HFFc6 (cell line): ENCODE results near the gene KCNMA1. TPM values are rescaled to one million over a fixed set of nuclear protein-coding genes. Genes with fewer than 3 reads are reported as not detected.

Source experiments
- DNase-seq: peaks from one replicate; pipeline ENCODE4 v3.0.0-alpha.2; 2018
- H3K27ac Mint-ChIP-seq: 2 replicates; pipeline ENCODE4 v1.8.0; 2020; ENCODE audit warnings: mild to moderate bottlenecking, mixed read lengths
- H3K27me3 Mint-ChIP-seq: 2 replicates; pipeline ENCODE4 v1.8.0; 2021; ENCODE audit warnings: mild to moderate bottlenecking, moderate library complexity, mixed read lengths; ENCODE audit not compliant: insufficient read depth
- H3K36me3 Mint-ChIP-seq: 2 replicates; pipeline ENCODE4 v1.8.0; 2021; ENCODE audit warnings: low read depth, mixed read lengths
- H3K4me1 Mint-ChIP-seq: 2 replicates; pipeline ENCODE4 v1.8.0; 2020; ENCODE audit warnings: low read depth, mixed read lengths
- H3K4me3 Mint-ChIP-seq: 2 replicates; pipeline ENCODE4 v1.8.0; 2020; ENCODE audit warnings: mild to moderate bottlenecking, moderate library complexity, mixed read lengths
- H3K9me3 Mint-ChIP-seq: 2 replicates; pipeline ENCODE4 v1.8.0; 2020; ENCODE audit warnings: mild to moderate bottlenecking, mixed read lengths
- total RNA-seq, 6 experiments: library from RNA; stranded (reverse); fragmentation: NEBNext Ultra II Directional; extraction: Animal tissue kit (Norgen Biotek cat#: 25700); gene quantifications; 2 replicates in 1 of 6; 3 replicates in 5 of 6; pipeline ENCODE4 v1.2.3, GENCODE V29; 2021
- TF ChIP-seq, protein P1 (sequence below): fragments of 200-600 bp; sonication (generic); IDR thresholded peaks from 2 replicates; pipeline ENCODE4 v1.5.0; 2021; ENCODE audit warnings: antibody characterized with exemption, mild to moderate bottlenecking

Gene KCNMA1
- total RNA-seq, 6 experiments from 2014 or later = 87.1 to 191 (median 93.5) TPM

GRCh38 chr10:77582710-77583115 is 54.9 kb downstream of the KCNMA1 start:
- Mint-ChIP-seq H3K27me3 (peaks cover 5% of the 10 kb centered on the region; the same call in 1 of the 2 replicates), H3K36me3 (peaks cover 15% of the 10 kb centered on the region; the same call in 1 of the 2 replicates), H3K4me3 (no peak overlapping the region), H3K4me1 (peaks cover 81% of the 10 kb centered on the region), H3K27ac (peak overlapping the region; percentile 82), H3K9me3 (no peaks in the 10 kb centered on the region)
- DNase-seq = peak; percentile 89
- TF ChIP-seq, protein P1, sequence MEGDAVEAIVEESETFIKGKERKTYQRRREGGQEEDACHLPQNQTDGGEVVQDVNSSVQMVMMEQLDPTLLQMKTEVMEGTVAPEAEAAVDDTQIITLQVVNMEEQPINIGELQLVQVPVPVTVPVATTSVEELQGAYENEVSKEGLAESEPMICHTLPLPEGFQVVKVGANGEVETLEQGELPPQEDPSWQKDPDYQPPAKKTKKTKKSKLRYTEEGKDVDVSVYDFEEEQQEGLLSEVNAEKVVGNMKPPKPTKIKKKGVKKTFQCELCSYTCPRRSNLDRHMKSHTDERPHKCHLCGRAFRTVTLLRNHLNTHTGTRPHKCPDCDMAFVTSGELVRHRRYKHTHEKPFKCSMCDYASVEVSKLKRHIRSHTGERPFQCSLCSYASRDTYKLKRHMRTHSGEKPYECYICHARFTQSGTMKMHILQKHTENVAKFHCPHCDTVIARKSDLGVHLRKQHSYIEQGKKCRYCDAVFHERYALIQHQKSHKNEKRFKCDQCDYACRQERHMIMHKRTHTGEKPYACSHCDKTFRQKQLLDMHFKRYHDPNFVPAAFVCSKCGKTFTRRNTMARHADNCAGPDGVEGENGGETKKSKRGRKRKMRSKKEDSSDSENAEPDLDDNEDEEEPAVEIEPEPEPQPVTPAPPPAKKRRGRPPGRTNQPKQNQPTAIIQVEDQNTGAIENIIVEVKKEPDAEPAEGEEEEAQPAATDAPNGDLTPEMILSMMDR = no peak

GRCh38 chr10:77581738-77582137 is 55.9 kb downstream of the KCNMA1 start:
- peaks cover 13% of the 10 kb centered on the region; the same call in 1 of the 2 replicates for H3K36me3 Mint-ChIP-seq
- TF ChIP-seq, protein P1 = no peak
- DNase-seq = no peak
- H3K9me3 Mint-ChIP-seq = no peaks in the 10 kb centered on the region
- peaks cover 5% of the 10 kb centered on the region; the same call in 1 of the 2 replicates for H3K27me3 Mint-ChIP-seq
- peaks cover 71% of the 10 kb centered on the region for H3K4me1 Mint-ChIP-seq
- H3K4me3 Mint-ChIP-seq = no peak overlapping the region
- H3K27ac Mint-ChIP-seq = no peak overlapping the region

GRCh38 chr10:77580482-77580881 is 57.1 kb downstream of the KCNMA1 start:
- H3K27ac Mint-ChIP-seq = no peak overlapping the region
- H3K4me1 Mint-ChIP-seq = peaks cover 59% of the 10 kb centered on the region
- peaks cover 7% of the 10 kb centered on the region; the same call in 1 of the 2 replicates for H3K36me3 Mint-ChIP-seq
- no peak overlapping the region for H3K4me3 Mint-ChIP-seq
- no peak for DNase-seq
- H3K9me3 Mint-ChIP-seq = no peaks in the 10 kb centered on the region
- TF ChIP-seq, protein P1 = no peak
- peaks cover 5% of the 10 kb centered on the region; the same call in 1 of the 2 replicates for H3K27me3 Mint-ChIP-seq

GRCh38 chr10:77578583-77579227 is 58.9 kb downstream of the KCNMA1 start:
- Mint-ChIP-seq H3K4me1 (peaks cover 55% of the 10 kb centered on the region), H3K9me3 (no peaks in the 10 kb centered on the region), H3K4me3 (peak overlapping the region; percentile 39), H3K27me3 (peaks cover 5% of the 10 kb centered on the region; the same call in 1 of the 2 replicates), H3K27ac (peak overlapping the region; percentile 77), H3K36me3 (peaks cover 7% of the 10 kb centered on the region)
- TF ChIP-seq, protein P1 = no peak
- DNase-seq = peak; percentile 47

- TF ChIP-seq, protein P1 = no peak
- Mint-ChIP-seq H3K36me3 (peaks cover 9% of the 10 kb centered on the region), H3K27me3 (peaks cover 5% of the 10 kb centered on the region; the same call in 1 of the 2 replicates)
Measured at GRCh38 chr10:77577666-77578229, 59.9 kb downstream of the KCNMA1 start.

More at GRCh38 chr10:77577666-77578229, 59.9 kb downstream of the KCNMA1 start:
- Mint-ChIP-seq H3K4me1 (peaks cover 51% of the 10 kb centered on the region), H3K27ac (no peak overlapping the region), H3K4me3 (no peak overlapping the region), H3K9me3 (no peaks in the 10 kb centered on the region)
- no peak for DNase-seq
